Heart right ventricle (tissue), 16 donors: ENCODE results near the gene SDK2. TPM values are rescaled to one million over a fixed set of nuclear protein-coding genes. Genes with fewer than 3 reads are reported as not detected.

Experiments
- ATAC-seq, 8 donors: fragments of 200-7000 bp; cut with Tn5 transposase; one replicate each; pipeline ENCODE4 v1.9.1; 2020; ENCODE audit warnings: mild to moderate bottlenecking in 8 of 8, moderate library complexity in 8 of 8, moderate number of reproducible peaks in 1 of 8
- DNase-seq, 2 donors: peaks; one replicate each; pipeline ENCODE4 v3.0.0-alpha.2; 2020
- H3K27ac ChIP-seq, 10 donors: fragments of 200-600 bp; sonication (generic) in 2 of 10; one replicate each; pipeline versions ENCODE4 v1.5.0 to v1.8.0; 2020 to 2022; ENCODE audit warnings: mild to moderate bottlenecking in 3 of 10
- H3K27me3 ChIP-seq, 7 donors: fragments of 200-600 bp; one replicate each; pipeline ENCODE4 v1.8.0; 2021 to 2022; ENCODE audit warnings: mild to moderate bottlenecking in 2 of 7
- H3K36me3 ChIP-seq, 9 donors: fragments of 200-600 bp; sonication (generic) in 1 of 9; one replicate each; pipeline versions ENCODE4 v1.5.0 to v1.8.0; 2020 to 2022; ENCODE audit warnings: mild to moderate bottlenecking in 2 of 9
- H3K4me1 ChIP-seq, 9 donors: fragments of 200-600 bp; sonication (generic) in 1 of 9; one replicate each; pipeline versions ENCODE4 v1.5.0 to v1.8.0; 2020 to 2022; ENCODE audit warnings: mild to moderate bottlenecking in 4 of 9
- H3K4me3 ChIP-seq, 10 donors: fragments of 200-600 bp; sonication (generic) in 2 of 10; one replicate each; pipeline versions ENCODE4 v1.5.0 to v1.8.0; 2020 to 2022; ENCODE audit warnings: mild to moderate bottlenecking in 7 of 10, moderate library complexity in 2 of 10
- H3K9me3 ChIP-seq, 11 donors: fragments of 200-600 bp in 10 of 11; sonication (generic) in 2 of 11; one replicate each; pipeline versions ENCODE4 v1.5.0 to v1.8.0; 2013 to 2022; ENCODE audit warnings: mild to moderate bottlenecking in 2 of 11, control low read depth in 1 of 11, moderate library complexity in 1 of 11
- WGBS, 2 donors: extraction: QIAGEN DNeasy Blood & Tissue Kit; methylation state at CpG; one replicate each; pipeline ENCODE4 v1.1.7; 2013; ENCODE audit warnings: inconsistent platforms in 1 of 2; 5-methylcytosine and 5-hydroxymethylcytosine counted together
- intact Hi-C, 10 donors: fragments of 100-400 bp; cut with DNase I; formaldehyde crosslinking; loops; one replicate each; pipeline versions ENCODE4 v1.11.1 to v1.14.2; 2022
- polyA plus RNA-seq, 2 donors: library from polyadenylated mRNA; stranded (reverse); fragments of 200-250 nt; gene quantifications; one replicate each; pipeline ENCODE4 v1.2.3, GENCODE V29; 2013
- total RNA-seq, 10 donors: library from RNA; stranded (reverse); fragmentation: NEBNext Ultra II Directional in 3 of 10; extraction: Animal tissue kit (Norgen Biotek cat#: 25700) in 3 of 10; gene quantifications; one replicate each; pipeline versions ENCODE4 v1.2.1 to v1.2.4, GENCODE V29; 2021 to 2023
- TF ChIP-seq, protein P1 (sequence below), 9 donors: fragments of 200-600 bp; sonication (generic) in 2 of 9; IDR thresholded peaks; one replicate each; pipeline versions ENCODE4 v1.5.0 to v1.8.0; 2021 to 2022; ENCODE audit warnings: antibody characterized with exemption in 9 of 9, mild to moderate bottlenecking in 5 of 9, moderate library complexity in 1 of 9
- donor health status: Arrhythmogenic right ventricular cardiomyopathy.
- donor health status: ischemic (EF 13 %, LVEDD 7.1; RV severe dilation, severe dysfunction).
- donor health status: healthy with polysubstance abuse.
- donor health status: DM: no; HTN: yes; CAD: no.
- donor health status: DM: no; HTN: no; CAD: no.
- donor health status: ischemic (EF 25% LVEDD 6.9; RV normal size, moderate dysfunction).
- donor health status: ischemic (EF 25% LVEDD 5.7; RV mildly dilated, moderate dysfunction).
- donor health status: healthy.
- donor health status: DM: yes; HTN: yes; CAD: no.
- donor health status: Ischemic cardiomyopathy.
- donor health status: ischemic (EF 35%, LVEDD 5.7; RV mildly dilated, moderate dysfunction).
- donor health status: nonischemic (EF 11% LVEDD 7.7; RV severe dilation, severe dysfunction).
- donor health status: DM: yes; HTN: yes; CAD: no.
- donor health status: PGD.
- donor health status: ischemic (EF 29% LVEDD 5.4; RV normal size, mild dysfunction).
- donor health status: nonischemic (EF 23%, LVEDD 6.1; RV moderate dilation, normal function).

Gene SDK2
- total and polyA plus RNA-seq, 12 donors = 0.44 to 4.2 (median 1.9) TPM

DNA sequence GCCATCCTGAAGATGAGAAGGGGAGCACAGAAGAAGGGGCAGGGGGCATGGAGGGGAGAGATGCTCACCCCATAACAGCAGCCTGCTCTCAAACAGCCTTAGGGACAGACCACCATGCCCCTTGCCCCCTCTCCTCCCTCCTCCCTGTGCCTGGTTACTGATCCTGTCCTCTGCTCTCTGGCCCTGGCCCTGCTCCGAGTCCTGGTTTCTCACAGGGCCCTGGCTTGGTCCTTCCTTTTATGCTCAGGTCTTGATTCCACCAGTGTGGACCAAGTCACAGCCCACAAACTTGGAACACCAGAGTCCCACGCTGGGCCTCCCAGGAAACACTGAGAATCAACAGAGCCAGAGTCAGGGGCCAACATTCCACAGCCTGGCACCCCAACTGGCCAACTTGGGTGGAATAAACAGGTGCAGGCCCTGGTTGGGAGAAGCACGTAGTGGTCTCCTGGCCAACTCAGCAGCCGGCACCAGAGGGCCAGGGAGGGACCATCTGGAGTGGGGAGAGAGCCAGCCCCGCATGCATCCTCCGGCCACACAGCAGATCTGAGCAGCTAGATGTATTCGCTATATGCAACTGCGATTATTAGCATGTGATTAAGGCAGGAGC is 287.6 kb downstream of the SDK2 start:
- intact Hi-C loops = no loop called here
- WGBS, 2 donors = 80 to 84% methylated on average over 8 of the region's 8 CpGs
- Histone ChIP-seq H3K4me1 (peaks cover 4 to 40% (median 26%) of the 10 kb centered on the region in 9 donors), H3K36me3 (no peaks in the 10 kb centered on the region), H3K27ac (peak overlapping the region in 5 of 10 donors; percentile 31 to 81 (median 47)), H3K27me3 (no peaks in the 10 kb centered on the region), H3K4me3 (no peak overlapping the region), H3K9me3 (no peaks in the 10 kb centered on the region)
- TF ChIP-seq, protein P1, sequence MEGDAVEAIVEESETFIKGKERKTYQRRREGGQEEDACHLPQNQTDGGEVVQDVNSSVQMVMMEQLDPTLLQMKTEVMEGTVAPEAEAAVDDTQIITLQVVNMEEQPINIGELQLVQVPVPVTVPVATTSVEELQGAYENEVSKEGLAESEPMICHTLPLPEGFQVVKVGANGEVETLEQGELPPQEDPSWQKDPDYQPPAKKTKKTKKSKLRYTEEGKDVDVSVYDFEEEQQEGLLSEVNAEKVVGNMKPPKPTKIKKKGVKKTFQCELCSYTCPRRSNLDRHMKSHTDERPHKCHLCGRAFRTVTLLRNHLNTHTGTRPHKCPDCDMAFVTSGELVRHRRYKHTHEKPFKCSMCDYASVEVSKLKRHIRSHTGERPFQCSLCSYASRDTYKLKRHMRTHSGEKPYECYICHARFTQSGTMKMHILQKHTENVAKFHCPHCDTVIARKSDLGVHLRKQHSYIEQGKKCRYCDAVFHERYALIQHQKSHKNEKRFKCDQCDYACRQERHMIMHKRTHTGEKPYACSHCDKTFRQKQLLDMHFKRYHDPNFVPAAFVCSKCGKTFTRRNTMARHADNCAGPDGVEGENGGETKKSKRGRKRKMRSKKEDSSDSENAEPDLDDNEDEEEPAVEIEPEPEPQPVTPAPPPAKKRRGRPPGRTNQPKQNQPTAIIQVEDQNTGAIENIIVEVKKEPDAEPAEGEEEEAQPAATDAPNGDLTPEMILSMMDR (IDR thresholded peaks at IDR 0.05) = no peak
- no peak for DNase-seq
- peak in 1 of 8 donors; percentile 20 for ATAC-seq

DNA sequence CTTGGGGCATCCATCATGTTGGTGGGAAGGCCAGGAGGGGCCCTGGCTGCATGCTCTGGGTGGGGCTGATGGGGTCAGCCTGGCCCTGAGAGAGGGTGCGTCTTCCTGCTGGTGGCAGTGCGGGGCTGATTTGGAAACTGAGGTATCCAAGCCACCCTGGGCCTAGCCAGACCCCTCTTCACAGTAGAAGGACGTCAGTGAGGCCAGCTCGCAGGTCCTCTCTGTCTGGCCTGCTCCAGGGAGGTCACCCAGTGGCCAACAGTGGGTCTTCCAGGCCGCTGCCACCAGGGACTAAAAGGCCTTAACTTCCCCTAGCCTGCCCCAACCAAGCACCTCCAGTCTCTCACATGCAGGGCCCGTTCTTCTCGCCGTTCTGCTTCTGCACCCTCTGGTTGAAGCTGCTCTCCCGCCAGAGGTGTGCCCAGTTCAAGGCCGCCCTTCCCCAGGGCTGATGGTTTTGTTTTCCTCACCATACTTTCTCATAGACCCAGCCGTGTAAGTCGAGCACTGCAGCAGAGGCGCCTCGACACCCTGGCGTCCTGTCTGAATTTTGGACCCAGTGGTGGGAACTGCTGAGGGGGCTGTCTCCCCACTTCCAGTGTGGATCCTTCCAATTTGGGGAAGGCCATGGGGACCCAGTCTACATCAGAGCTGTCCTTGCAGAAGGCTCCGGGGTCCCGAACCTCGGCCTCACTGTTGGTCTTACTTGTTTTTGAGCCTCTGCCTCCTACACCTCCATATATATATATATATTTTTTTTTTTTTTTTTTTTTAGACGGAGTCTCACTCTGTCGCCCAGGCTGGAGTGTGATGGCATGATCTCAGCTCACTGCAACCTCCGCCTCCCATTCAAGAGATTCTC is 289.6 kb downstream of the SDK2 start:
- DNase-seq (no peak), ATAC-seq (no peak)
- intact Hi-C loops = no loop called here
- H3K27me3 ChIP-seq = no peaks in the 10 kb centered on the region
- H3K4me3 ChIP-seq = no peak overlapping the region
- TF ChIP-seq, protein P1 (IDR thresholded peaks at IDR 0.05) = no peak
- H3K9me3 ChIP-seq = no peaks in the 10 kb centered on the region
- H3K36me3 ChIP-seq = no peaks in the 10 kb centered on the region
- H3K4me1 ChIP-seq = peaks cover 3 to 29% (median 17%) of the 10 kb centered on the region in 9 donors
- H3K27ac ChIP-seq = no peak overlapping the region
- 96 to 97% methylated on average over 20 to 21 of the region's 21 CpGs for WGBS, 2 donors

DNA sequence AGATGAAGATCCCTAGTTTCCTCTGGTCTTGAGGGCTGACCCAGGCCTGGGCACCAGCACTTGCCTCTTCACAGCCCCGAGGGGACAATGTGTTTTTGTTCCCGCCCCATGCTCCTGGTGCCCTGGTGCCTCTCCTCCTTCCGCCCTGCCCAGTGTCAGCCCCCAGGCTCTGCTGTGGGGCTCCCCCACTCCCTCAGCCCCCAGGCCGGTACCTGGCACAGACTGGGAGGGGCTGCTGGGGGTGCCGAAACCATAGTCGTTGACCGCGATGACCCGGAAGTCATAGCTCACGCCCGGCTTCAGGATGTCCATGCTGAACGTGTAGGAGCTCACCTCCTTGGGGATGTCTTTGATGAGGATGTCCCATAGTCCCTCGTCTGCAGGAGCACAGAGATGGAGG is 292.0 kb downstream of the SDK2 start:
- ATAC-seq = no peak
- peaks cover 0 to 32% (median 10%) of the 10 kb centered on the region in 9 donors for H3K4me1 ChIP-seq
- WGBS, 2 donors = 90 to 94% methylated on average over 13 of the region's 13 CpGs
- H3K9me3 ChIP-seq = no peaks in the 10 kb centered on the region
- intact Hi-C loops = no loop called here
- TF ChIP-seq, protein P1 (IDR thresholded peaks at IDR 0.05) = no peak
- H3K27ac ChIP-seq = no peak overlapping the region
- H3K36me3 ChIP-seq = no peaks in the 10 kb centered on the region
- DNase-seq = no peak
- no peak overlapping the region for H3K4me3 ChIP-seq
- H3K27me3 ChIP-seq = no peaks in the 10 kb centered on the region

DNA sequence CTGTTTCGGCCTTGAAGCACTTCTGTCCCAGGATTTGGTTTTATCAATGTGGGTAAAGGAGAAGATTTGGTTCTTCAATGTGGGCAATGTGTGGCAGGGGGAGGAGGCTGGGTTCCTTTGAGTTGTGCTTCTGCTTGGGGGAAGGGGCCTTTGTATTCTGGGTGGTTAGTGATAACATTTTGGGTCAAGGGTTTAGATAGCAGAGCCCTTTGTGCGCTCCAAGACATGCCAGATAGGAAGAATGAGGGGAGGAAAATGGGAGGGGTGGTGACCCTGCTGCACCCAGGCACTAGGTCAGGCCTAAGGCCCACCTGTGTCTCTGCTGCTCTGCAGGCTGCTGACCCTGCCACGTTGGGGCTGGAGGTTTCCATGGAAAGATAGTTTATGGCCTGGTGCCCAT is 292.5 kb downstream of the SDK2 start:
- Histone ChIP-seq H3K27ac (no peak overlapping the region), H3K4me1 (peaks cover 0 to 31% (median 7%) of the 10 kb centered on the region in 9 donors), H3K9me3 (no peaks in the 10 kb centered on the region), H3K27me3 (no peaks in the 10 kb centered on the region), H3K4me3 (no peak overlapping the region), H3K36me3 (no peaks in the 10 kb centered on the region)
- 79 to 83% methylated on average over 3 of the region's 3 CpGs for WGBS, 2 donors
- no peak for DNase-seq
- ATAC-seq = no peak
- TF ChIP-seq, protein P1 (IDR thresholded peaks at IDR 0.05) = no peak
- intact Hi-C loops = no loop called here
